GM19324 (cell line): ENCODE data around the gene FCER1G.
"Not testable (repeated sequence)": the region's sequence is repeated elsewhere in the genome, so short reads cannot be mapped to it uniquely, and the experiment has no call there.

ENCODE experiments used
- ATAC-seq: cut with Tn5 transposase; IDR thresholded peaks from one replicate; pipeline ENCODE4 v1.9.1; 2021; ENCODE audit warnings: mild to moderate bottlenecking, moderate library complexity; ENCODE audit not compliant: unreplicated experiment, low FRiP score

FCER1G gene

DNA sequence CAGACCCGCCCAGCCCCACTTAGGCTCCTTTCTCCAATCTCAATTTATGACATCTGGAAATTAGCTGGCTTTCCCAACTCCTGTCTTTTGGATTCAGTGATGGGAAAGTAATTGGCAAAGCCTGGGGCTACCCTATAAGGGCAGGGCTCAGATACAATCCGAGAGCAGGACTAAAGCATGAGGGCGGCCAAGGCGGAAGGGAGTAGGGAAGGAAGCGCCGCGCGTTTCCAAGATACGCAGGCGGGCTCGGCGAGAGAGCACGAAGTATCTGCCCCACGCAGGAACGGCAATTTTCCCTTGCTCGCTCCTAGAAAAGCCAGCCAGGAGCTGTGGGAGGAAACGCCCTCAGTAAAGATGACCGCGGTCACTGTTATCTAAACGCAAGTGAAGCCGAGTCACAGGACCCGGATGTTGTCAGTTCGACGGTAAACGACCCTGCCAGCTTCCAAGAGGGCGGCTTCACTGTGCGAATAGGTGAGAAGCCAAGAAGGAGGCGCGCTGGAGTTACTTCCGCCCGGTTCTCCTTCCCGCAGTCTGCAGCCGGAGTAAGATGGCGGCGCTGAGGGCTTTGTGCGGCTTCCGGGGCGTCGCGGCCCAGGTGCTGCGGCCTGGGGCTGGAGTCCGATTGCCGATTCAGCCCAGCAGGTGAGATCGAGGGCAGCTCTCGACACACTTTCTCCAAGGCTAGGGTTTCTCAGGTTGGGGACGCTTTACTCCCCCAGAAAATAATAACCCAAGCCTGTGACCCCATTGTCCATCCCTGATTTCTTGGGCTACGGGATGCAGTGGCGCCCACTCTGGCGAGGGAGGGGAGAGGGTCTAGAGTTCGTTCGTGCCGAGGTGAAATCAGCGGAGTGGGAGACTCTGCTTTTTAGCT lies 13.0 kb upstream of the FCER1G start, which contains the start of gene NDUFS2:
TSS of gene NDUFS2 (plus strand) at position 532 of the 877 bp plus-strand sequence. CDS start at position 551, 19 bp downstream.
- ATAC-seq = peak; percentile 90

GRCh38 chr1:161206411-161207140 lies 8.5 kb upstream of the FCER1G start:
- ATAC-seq = no peak

DNA sequence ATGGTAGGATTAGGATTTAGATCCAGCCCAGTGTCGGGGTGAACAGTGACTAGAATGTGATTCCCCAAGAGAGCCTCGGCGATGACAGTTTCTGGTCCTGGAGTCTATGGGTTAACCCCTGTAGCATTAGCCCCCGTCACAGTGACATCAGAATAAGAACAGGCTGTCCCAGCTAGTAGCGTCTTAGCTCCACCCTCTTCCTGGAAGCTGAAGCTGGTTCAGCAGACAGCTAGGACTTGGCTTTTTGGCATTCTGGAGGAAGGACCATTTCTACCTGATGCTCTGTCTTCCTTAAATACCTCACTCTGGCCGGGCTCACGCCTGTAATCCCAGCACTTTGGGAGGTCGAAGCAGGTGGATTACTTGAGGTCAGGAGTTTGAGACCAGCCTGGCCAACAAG lies 7.9 kb upstream of the FCER1G start:
- no peak for ATAC-seq

DNA sequence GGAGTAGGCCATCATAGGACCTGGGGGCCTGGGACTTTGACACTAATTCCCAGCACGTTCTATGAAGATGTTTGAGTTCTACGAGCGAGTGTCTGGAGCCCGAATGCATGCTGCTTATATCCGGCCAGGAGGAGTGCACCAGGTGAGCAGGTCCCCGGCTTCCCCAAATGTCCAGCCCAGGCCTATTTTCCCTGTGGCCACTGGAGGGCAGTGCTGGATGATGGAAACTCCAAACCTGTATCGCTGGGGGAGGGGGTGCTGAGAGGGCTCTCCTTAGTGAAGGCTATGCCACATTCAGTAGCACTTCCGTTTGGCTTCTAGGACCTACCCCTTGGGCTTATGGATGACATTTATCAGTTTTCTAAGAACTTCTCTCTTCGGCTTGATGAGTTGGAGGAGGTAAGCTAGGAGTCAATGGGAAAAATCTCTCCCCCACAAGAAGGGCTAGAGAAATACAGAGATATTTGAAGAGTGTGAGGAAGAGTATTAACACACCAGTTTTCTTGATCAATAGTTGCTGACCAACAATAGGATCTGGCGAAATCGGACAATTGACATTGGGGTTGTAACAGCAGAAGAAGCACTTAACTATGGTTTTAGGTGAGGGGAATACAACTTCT lies 5.2 kb upstream of the FCER1G start:
- no peak for ATAC-seq

DNA sequence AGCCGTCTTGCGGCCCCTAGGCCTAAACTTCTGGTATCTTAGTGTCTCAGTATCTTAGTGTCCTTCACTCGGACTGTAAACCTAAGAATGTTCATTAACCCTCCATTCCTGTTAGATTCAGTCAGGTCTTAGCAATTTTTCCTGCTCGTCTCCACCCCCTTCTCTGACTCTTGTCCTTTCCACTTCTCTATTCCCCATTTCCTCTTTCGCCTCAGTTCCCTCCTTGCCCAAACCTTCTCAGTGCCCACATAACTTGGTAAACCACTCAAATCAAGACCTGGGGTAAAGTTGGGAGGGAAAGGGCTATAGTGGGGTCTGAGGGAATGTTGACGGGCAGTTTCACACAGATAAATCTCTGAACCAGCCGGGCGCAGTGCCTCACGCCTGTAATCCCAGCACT lies 726 bp upstream of the FCER1G start:
- ATAC-seq = no peak

GRCh38 chr1:161216945-161217712 lies 2.0 kb downstream of the FCER1G start:
- ATAC-seq = peak; percentile 74

- ATAC-seq = no peak
Observed at GRCh38 chr1:161217831-161218230, 2.7 kb downstream of the FCER1G start.

DNA sequence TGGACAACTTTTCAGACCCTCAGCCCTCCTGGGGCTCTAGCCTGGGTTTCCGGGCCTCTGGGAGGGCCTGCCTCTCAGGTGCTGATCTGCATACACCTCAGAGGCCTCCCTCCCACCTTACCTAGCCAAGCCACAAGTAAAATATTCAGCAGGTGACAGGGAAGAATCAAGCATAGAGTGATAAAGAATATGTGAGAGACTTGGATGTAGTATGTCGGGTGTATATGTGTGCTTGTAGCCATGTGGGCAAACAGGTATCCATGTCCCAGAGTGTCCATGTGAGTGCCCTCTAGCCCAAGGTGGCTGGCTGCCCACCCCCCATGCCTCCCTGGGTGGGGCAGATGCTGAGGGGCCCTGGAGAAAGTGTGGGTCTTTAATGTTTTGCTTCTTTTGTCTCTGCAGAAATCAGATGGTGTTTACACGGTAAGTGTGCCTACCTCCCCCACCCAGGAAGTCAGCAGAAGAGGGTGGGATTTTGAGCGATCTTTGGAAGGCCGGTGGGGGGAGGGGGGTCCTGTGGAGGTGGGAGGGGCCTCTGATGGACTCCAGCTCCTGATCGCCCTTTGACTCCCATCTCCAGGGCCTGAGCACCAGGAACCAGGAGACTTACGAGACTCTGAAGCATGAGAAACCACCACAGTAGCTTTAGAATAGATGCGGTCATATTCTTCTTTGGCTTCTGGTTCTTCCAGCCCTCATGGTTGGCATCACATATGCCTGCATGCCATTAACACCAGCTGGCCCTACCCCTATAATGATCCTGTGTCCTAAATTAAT lies 3.4 kb downstream of the FCER1G start:
- no peak for ATAC-seq

DNA sequence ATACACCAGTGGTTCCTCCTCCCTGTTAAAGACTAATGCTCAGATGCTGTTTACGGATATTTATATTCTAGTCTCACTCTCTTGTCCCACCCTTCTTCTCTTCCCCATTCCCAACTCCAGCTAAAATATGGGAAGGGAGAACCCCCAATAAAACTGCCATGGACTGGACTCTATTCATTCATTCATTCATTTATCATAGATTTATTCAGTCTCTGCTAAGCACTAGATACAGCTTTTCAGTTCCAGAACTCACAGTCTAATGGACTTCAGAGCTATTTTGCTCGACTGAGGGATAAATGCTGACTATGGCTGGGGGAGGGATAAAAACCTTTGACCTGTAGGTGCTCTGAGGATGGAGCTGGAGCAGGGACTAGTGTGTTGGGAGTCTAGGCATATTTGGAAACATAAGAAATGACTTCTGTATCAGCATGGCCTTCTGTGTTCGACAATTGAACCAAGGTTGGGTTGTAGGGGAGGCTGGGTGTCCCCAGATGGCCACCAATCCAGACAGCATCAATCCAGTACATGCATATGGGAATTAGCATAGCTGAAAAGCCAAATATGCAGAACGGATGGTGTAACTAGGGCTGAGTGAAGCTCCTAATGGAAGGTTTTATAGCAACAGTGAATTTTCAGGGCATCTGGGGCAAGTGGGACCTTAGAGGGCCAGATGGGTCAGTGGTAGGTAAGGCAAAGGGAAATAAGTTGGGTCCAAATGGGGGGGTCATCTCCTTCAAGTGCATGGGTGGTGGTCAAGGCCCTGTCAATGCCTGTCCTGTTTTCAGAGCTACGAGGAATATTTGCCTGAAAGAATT lies 4.2 kb downstream of the FCER1G start:
- no peak for ATAC-seq

DNA sequence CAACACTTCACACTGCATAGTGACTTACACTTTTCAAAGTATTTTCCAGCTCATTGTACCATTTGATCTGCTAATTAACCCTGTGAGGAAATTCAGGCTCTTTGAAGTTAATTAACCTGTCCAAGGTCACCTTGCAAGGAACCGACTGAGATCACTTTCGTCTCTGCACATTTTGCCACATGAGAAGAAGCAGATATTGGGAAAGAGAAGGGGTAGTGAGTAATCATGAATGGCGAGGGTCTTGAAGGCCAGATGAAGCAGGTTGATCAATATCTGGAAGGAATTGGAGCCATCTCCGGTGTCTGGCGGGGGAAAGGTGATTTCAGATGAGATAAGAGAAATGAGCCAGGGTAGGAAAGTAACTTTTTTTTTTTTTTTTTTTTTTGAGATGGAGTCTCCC lies 4.9 kb downstream of the FCER1G start:
- ATAC-seq = no peak

DNA sequence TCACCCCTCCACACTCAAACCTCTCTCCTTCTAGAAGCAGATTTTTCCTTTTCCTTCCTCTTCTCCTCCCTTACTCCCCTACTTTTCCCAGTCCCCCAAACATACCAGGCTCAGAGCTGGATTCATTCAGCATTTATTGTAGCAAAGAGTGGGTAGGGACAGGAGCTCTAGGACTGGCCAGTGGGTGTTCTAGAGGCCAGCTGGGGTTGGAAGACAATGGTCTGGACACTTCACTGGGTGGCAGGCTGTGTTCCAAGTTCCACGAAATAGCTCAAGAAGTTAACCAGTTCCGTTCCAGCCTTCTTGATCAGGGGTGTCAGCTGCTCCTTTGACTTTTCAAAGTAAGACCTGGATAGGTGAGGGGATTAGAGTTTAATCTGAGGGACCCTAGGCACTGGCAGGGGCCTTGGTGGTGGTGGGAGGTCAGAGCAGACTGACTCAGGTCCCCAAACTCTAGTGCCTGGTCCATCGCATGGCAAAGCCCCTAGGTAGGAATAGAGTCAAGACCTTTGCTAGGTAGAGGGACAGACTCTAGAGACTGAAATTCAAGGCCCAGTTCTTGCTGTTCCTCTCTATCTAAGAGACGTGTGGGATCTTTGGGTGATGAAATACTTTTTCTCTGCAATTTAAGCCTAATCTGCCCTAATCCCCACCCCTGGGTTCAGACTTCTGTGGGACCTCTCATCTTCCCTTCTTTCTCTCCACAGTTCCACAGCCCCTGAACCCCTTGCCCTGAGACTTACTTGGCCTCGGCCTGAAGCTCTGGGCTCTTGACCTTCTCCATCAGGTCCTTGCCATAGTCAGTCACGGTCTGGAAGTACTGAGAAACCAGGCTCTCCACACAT lies 7.3 kb downstream of the FCER1G start:
- no peak for ATAC-seq

GRCh38 chr1:161223805-161224694 lies 9.0 kb downstream of the FCER1G start:
- no peak for ATAC-seq

- not testable (repeated sequence) for ATAC-seq
Observed at GRCh38 chr1:161224695-161225087, 9.6 kb downstream of the FCER1G start.

GRCh38 chr1:161225178-161225533 lies 10.1 kb downstream of the FCER1G start:
- no peak for ATAC-seq

DNA sequence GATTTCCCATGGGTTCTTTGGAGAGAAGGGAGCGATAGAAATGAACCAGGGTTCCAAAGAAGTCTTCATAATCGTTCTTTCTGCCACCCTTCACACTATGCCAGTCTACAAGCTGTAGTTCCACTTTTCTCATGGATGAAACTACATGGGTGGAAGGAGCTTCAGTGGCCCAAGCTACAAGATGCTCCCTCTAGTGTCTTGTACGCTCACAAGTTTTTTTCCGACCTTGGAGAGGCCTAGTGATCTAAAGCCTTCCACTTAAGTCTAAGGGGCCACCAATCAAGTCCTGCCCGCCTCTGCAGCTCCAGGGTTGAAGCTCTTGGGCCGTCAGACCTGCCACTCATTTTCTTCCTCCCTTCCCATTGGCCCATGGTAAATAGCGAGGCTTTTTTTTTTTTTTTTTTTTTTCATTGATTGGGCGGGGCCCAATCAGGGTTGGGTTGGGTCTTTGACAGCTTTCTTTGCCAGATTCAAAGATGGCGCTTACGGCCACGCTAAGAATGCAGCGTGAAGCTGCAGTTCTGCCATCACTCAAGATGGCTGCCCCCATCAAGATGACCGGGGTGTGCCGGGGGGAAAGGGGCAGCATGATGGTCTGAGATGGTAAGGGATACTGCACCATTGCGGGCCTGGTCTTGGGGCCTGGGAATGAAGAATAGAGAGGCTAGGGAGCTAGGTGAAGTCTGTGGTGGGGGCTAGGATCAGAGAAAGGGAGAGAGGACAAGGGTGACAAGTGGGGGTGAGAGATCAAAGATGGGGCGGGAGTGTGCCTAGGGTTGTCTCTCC lies 10.6 kb downstream of the FCER1G start, which contains the start of gene TOMM40L:
TSS of gene TOMM40L (plus strand) at position 527 of the 786 bp plus-strand sequence. CDS start 430 bp downstream, outside the sequence.
- ATAC-seq = peak; percentile 91

DNA sequence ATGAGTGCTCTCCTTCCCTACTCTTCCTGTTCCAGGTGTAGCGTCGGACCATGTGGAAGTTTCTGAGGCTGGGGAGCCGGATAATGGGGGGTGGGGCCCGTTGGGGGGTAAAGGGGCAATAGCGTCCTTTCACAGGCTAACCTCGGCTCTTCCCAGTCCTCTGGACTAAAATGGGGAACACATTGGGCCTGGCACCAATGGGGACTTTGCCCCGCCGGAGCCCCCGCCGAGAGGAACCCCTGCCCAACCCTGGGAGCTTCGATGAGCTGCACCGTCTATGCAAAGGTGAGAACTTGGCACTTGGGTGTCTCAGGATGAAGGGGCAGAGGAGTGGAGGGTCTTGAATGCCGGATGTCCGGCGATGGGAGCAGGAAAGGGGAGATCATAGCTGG lies 11.2 kb downstream of the FCER1G start:
- no peak for ATAC-seq
